ENCODE data around the gene NHSL2. TPM values are rescaled to one million over a fixed set of nuclear protein-coding genes. Genes with fewer than 3 reads are reported as not detected.
"Not testable (repeated sequence)": the region's sequence is repeated elsewhere in the genome, so short reads cannot be mapped to it uniquely, and the experiment has no call there.

The NHSL2 gene
- 10 to 100 TPM in 1 of 2 donors, 1 to 10 TPM in 1; 6.9 to 11.2 TPM for total RNA-seq
- 4.7 TPM for polyA plus RNA-seq (2013, experiment 1 of 2)
- polyA plus RNA-seq (2013, experiment 2 of 2): 6.4 TPM
- long read RNA-seq, experiment 1, partial matches to known transcripts: 0 of 2 reads
- long read RNA-seq, experiment 1, other reads (novel, unspliced or antisense): 2 of 2 reads
- long read RNA-seq, experiment 2, partial matches to known transcripts: 0 of 5 reads
- long read RNA-seq, experiment 2, other reads (novel, unspliced or antisense): 5 of 5 reads
- long read RNA-seq, experiment 3, partial matches to known transcripts: 2 of 7 reads
- long read RNA-seq, experiment 3, other reads (novel, unspliced or antisense): 5 of 7 reads
- long read RNA-seq, experiment 4, partial matches to known transcripts: 0 of 1 reads
- long read RNA-seq, experiment 4, other reads (novel, unspliced or antisense): 1 of 1 reads

DNA sequence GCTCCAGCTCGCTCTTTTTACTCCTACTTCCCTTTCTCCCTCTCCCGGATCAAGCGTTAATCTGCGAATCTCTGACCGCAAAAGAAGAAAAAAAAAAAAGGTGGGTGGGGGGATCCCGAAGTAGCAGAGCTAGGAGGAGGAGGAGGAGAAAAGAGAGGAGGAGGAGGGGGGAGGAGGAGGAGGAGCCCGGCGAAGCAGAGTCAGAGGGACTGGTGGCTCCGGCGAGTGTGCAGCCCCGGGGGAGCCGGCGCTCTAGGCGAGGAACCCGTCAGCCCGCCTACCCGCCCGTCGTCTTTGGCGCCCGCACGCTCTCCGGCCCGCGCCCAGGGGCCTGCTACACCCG is at the start of gene NHSL2:
Gene NHSL2 (plus strand): TSS at position 203 of the 343 bp plus-strand sequence.
- Mint-ChIP-seq H3K9me3 (peaks cover 57% of the 10 kb centered on the region), H3K4me3 (peak within 1 kb of the TSS; percentile 67), H3K27ac (peak within 1 kb of the TSS; percentile 77), H3K27me3 (ENCODE audit: insufficient read depth) (no peaks in the 10 kb centered on the region), H3K36me3 (ENCODE audit: low read depth) (no peaks in the 10 kb centered on the region), H3K4me1 (peaks cover 1% of the 10 kb centered on the region)
- Histone ChIP-seq H3K9me3 (ENCODE audit: control insufficient read depth, low read length) (no peaks in the 10 kb centered on the region), H3K9ac (ENCODE audit: extremely low read depth, low read length, poor library complexity, severe bottlenecking) (peak within 1 kb of the TSS; percentile 25), H3K4me3 (ENCODE audit: low read length) (peak within 1 kb of the TSS; percentile 79), H3K4me1 (ENCODE audit: control insufficient read depth, insufficient read depth, low read length) (no peaks in the 10 kb centered on the region), H3K36me3 (ENCODE audit: control insufficient read depth, insufficient read depth, low read length) (no peaks in the 10 kb centered on the region), H3K27ac (ENCODE audit: low read depth, low read length) (no peak within 1 kb of the TSS), H3K27me3 (ENCODE audit: control insufficient read depth, insufficient read depth, low read length, poor library complexity, severe bottlenecking) (no peaks in the 10 kb centered on the region)
- WGBS, 2 experiments (ENCODE audit: insufficient coverage in 1 of 2, insufficient read length in 1 of 2): 0% methylated on average over 21 of the region's 26 CpGs; no CpG with 5 or more reads in 1 of the 2 experiments
- TF ChIP-seq, protein P1, sequence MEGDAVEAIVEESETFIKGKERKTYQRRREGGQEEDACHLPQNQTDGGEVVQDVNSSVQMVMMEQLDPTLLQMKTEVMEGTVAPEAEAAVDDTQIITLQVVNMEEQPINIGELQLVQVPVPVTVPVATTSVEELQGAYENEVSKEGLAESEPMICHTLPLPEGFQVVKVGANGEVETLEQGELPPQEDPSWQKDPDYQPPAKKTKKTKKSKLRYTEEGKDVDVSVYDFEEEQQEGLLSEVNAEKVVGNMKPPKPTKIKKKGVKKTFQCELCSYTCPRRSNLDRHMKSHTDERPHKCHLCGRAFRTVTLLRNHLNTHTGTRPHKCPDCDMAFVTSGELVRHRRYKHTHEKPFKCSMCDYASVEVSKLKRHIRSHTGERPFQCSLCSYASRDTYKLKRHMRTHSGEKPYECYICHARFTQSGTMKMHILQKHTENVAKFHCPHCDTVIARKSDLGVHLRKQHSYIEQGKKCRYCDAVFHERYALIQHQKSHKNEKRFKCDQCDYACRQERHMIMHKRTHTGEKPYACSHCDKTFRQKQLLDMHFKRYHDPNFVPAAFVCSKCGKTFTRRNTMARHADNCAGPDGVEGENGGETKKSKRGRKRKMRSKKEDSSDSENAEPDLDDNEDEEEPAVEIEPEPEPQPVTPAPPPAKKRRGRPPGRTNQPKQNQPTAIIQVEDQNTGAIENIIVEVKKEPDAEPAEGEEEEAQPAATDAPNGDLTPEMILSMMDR (conservative IDR thresholded peaks at IDR 0.05): no peak
- DNase-seq: peak; percentile 72

DNA sequence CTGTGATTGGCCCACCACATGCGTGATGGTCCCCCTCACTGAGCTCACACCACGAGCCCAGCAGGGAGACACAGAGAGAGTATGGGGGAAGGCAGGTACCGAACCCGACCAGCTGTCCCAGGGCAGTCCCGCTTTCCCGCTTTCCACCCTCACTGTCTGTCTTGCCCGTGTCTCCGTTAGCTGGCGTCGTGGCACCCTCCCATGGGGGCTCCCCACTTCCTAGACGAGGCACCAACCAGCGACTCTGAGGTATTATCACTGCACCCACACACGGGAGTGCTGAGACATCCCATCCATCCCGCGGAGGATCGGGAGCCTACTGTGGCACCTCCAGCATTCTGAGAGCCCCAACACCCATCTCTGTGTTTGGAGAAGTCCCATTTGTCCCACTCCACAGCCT is 43.0 kb upstream of the NHSL2 start:
- 95 to 100% methylated on average over 6 to 16 of the region's 16 CpGs for WGBS, 2 experiments (ENCODE audit: insufficient coverage in 1 of 2, insufficient read length in 1 of 2)
- no peaks in the 10 kb centered on the region for H3K36me3 ChIP-seq (ENCODE audit: control insufficient read depth, insufficient read depth, low read length)
- Mint-ChIP-seq H3K27me3 (ENCODE audit: insufficient read depth) (peaks cover 8% of the 10 kb centered on the region), H3K27ac (no peak overlapping the region), H3K4me3 (no peak overlapping the region), H3K36me3 (ENCODE audit: low read depth) (no peaks in the 10 kb centered on the region), H3K9me3 (peaks cover 75% of the 10 kb centered on the region), H3K4me1 (peaks cover 2% of the 10 kb centered on the region)
- no peak overlapping the region for H3K4me3 ChIP-seq (ENCODE audit: low read length)
- no peak overlapping the region for H3K9ac ChIP-seq (ENCODE audit: extremely low read depth, low read length, poor library complexity, severe bottlenecking)
- DNase-seq: no peak
- H3K4me1 ChIP-seq (ENCODE audit: control insufficient read depth, insufficient read depth, low read length): no peaks in the 10 kb centered on the region
- no peaks in the 10 kb centered on the region for H3K27me3 ChIP-seq (ENCODE audit: control insufficient read depth, insufficient read depth, low read length, poor library complexity, severe bottlenecking)
- TF ChIP-seq, protein P1 (conservative IDR thresholded peaks at IDR 0.05): no peak
- no peak overlapping the region for H3K27ac ChIP-seq (ENCODE audit: low read depth, low read length)
- no peaks in the 10 kb centered on the region for H3K9me3 ChIP-seq (ENCODE audit: control insufficient read depth, low read length)

DNA sequence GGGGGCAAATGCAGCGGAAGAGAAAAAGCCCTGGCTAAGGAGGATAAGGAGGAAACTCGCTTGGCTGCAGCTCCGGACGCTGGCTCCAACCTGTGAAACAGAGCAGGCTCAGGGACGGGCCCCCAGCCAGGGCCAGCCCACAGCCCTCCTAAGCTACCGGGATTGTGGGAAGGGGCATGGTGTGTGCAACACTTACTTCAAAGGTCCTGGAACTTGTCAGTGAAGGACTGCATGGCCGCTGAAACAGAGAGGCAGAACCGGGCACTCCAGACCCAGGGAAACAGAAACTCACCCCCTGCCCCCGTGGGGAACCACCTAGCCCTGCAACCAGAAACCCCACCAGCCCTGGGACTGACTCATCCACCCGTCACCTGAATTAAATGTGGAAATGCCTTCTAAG is 41.1 kb upstream of the NHSL2 start:
- not testable (repeated sequence) for H3K4me3 Mint-ChIP-seq; H3K9ac ChIP-seq (ENCODE audit: extremely low read depth, low read length, poor library complexity, severe bottlenecking); H3K4me1 ChIP-seq (ENCODE audit: control insufficient read depth, insufficient read depth, low read length); H3K36me3 Mint-ChIP-seq (ENCODE audit: low read depth); H3K36me3 ChIP-seq (ENCODE audit: control insufficient read depth, insufficient read depth, low read length); H3K4me1 Mint-ChIP-seq; H3K27ac Mint-ChIP-seq; H3K27me3 ChIP-seq (ENCODE audit: control insufficient read depth, insufficient read depth, low read length, poor library complexity, severe bottlenecking); H3K27me3 Mint-ChIP-seq (ENCODE audit: insufficient read depth); H3K4me3 ChIP-seq (ENCODE audit: low read length); H3K27ac ChIP-seq (ENCODE audit: low read depth, low read length); H3K9me3 ChIP-seq (ENCODE audit: control insufficient read depth, low read length)
- DNase-seq: peak; percentile 41
- WGBS, 2 experiments (ENCODE audit: insufficient coverage in 1 of 2, insufficient read length in 1 of 2): 76% methylated on average over 4 of the region's 10 CpGs; no CpG with 5 or more reads in 1 of the 2 experiments
- H3K9me3 Mint-ChIP-seq: peaks cover 69% of the 10 kb centered on the region

Data from endodermal cell (in vitro differentiated cells).